Stimulated activated CD4-positive, alpha-beta T cell treated with anti-CD3 and anti-CD28 coated beads, Interleukin-1b, Interleukin-23, amount 100 ng/mL, for 4 hours (primary cell): ENCODE data around the gene CST5.
"Not testable (repeated sequence)": the region's sequence is repeated elsewhere in the genome, so short reads cannot be mapped to it uniquely, and the experiment has no call there.

Source experiments
- DNase-seq, 2 donors: peaks; one replicate each; pipeline ENCODE4 v3.0.0-alpha.2; 2020; ENCODE audit warnings: low read depth in 2 of 2

CST5 gene

GRCh38 chr20:23841693-23842092 lies 37.9 kb downstream of the CST5 start:
- DNase-seq = no peak

GRCh38 chr20:23835716-23836115 lies 43.8 kb downstream of the CST5 start:
- DNase-seq = no peak

- no peak for DNase-seq
Measured at GRCh38 chr20:23832775-23833513, 46.6 kb downstream of the CST5 start.

- DNase-seq = not testable (repeated sequence)
Measured at GRCh38 chr20:23831961-23832360, 47.6 kb downstream of the CST5 start.

- no peak for DNase-seq
Measured at GRCh38 chr20:23826541-23827021, 53.0 kb downstream of the CST5 start, which contains the start of gene CST2. Gene CST2, minus strand, starts transcription at chr20:23826729. Its CDS starts 69 bp downstream, at chr20:23826660.
